GM21526 (cell line): ENCODE data around the gene GLUL.
"Not testable (repeated sequence)": the region's sequence is repeated elsewhere in the genome, so short reads cannot be mapped to it uniquely, and the experiment has no call there.

ENCODE experiments used
- ATAC-seq: cut with Tn5 transposase; IDR thresholded peaks from one replicate; pipeline ENCODE4 v1.9.1; 2021; ENCODE audit warnings: moderate library complexity; ENCODE audit not compliant: unreplicated experiment, low FRiP score

The GLUL gene

GRCh38 chr1:182370532-182370931 is 21.1 kb downstream of the GLUL start:
- no peak for ATAC-seq

- no peak for ATAC-seq
These were observed 22.7 kb downstream of the GLUL start for GRCh38 chr1:182368903-182369302.

GRCh38 chr1:182368358-182368757 is 23.2 kb downstream of the GLUL start:
- no peak for ATAC-seq

GRCh38 chr1:182367926-182368325 is 23.7 kb downstream of the GLUL start:
- no peak for ATAC-seq

- ATAC-seq = no peak
These were observed 25.0 kb downstream of the GLUL start for GRCh38 chr1:182366596-182366995.

- no peak for ATAC-seq
These were observed 31.9 kb downstream of the GLUL start for GRCh38 chr1:182359645-182360044.

- ATAC-seq = no peak
These were observed 33.7 kb downstream of the GLUL start for GRCh38 chr1:182357913-182358312.

GRCh38 chr1:182357171-182357570 is 34.4 kb downstream of the GLUL start:
- no peak for ATAC-seq

GRCh38 chr1:182355723-182356098 is 35.9 kb downstream of the GLUL start:
- ATAC-seq = no peak

- ATAC-seq = no peak
These were observed 39.7 kb downstream of the GLUL start for GRCh38 chr1:182351790-182352364.

GRCh38 chr1:182350839-182351238 is 40.8 kb downstream of the GLUL start:
- ATAC-seq = no peak

- no peak for ATAC-seq
These were observed 42.4 kb downstream of the GLUL start for GRCh38 chr1:182348961-182349747.

- ATAC-seq = no peak
These were observed 44.6 kb downstream of the GLUL start for GRCh38 chr1:182347019-182347418.

GRCh38 chr1:182340233-182341058 is 51.1 kb downstream of the GLUL start:
- ATAC-seq = no peak

GRCh38 chr1:182339684-182340083 is 51.9 kb downstream of the GLUL start:
- ATAC-seq = no peak

GRCh38 chr1:182338806-182339370 is 52.7 kb downstream of the GLUL start:
- ATAC-seq = no peak

GRCh38 chr1:182337736-182338571 is 53.6 kb downstream of the GLUL start:
- no peak for ATAC-seq

- no peak for ATAC-seq
These were observed 55.6 kb downstream of the GLUL start for GRCh38 chr1:182335771-182336566.

- ATAC-seq = not testable (repeated sequence)
These were observed 58.5 kb downstream of the GLUL start for GRCh38 chr1:182333071-182333571.
